Activated gamma-delta T cell treated with anti-CD3 and anti-CD28 coated beads, Interleukin-2, amount 50 U/mL, for 16 hours (primary cell): Measurements from ENCODE around the gene TEX261.

ENCODE experiments used
- DNase-seq: peaks from one replicate; pipeline ENCODE4 v3.0.0-alpha.2; 2020; ENCODE audit warnings: low read depth

The TEX261 gene

DNA sequence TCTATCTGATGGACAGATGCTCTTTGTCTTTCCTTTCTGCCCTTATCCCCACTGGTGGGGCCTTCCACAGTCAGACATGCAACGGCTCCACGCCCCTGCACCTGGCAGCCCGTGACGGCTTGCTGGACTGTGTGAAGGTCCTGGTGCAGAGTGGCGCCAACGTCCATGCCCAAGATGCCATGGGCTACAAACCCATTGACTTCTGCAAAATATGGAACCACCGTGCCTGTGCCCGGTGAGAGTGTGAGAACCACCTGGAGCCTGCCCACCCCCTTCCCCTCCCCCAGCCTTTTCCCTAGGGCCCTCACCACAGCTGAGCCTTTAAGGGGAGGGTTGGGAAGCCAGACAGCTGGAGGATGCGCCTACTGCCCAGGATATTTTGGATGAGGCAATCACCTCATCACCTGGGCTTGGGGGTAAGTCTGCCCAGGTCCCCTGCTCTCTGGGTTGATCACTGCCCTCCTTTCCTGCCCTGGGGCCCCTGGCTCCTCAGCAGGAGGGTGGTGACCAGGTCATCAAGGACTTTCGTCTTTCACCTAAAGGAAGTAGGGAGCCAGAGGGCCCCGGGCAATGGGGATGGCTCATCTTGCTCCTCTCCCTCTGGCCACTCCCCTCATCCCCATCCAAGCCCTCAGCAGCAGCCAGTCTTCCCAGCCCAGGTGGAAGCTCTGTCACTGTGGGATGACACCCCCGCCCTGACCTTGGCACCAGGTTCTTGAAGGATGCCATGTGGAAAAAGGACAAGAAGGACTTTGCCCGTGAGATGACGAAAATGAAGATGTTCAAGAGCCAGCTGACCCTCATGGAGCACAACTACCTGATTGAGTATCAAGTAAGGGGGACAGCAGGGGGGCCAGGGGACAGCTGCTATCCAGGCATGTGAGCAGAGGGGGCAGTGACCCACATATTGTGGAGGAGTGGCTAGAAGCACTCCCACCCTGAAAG, 12.5 kb downstream of the TEX261 start:
- no peak for DNase-seq

DNA sequence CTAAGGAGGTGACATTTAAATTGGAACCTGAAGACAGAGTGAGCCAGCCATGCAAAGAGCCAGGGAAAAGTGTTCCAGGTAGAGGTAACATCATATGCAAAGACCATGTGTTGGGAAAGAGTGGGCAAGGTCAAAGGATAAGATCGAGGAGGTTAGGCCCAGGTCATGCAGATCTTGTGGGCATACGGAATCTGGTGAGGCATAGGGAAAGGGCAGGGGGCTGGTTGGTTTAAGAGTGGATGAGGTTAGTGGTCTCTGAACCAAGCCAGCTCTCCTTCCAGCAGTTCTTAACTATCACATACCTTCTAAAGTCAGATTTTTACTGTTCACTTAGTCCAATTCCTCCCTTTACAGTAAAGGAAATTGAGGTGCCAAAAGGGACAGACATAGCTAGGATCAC, 13.3 kb downstream of the TEX261 start:
- DNase-seq = no peak

DNA sequence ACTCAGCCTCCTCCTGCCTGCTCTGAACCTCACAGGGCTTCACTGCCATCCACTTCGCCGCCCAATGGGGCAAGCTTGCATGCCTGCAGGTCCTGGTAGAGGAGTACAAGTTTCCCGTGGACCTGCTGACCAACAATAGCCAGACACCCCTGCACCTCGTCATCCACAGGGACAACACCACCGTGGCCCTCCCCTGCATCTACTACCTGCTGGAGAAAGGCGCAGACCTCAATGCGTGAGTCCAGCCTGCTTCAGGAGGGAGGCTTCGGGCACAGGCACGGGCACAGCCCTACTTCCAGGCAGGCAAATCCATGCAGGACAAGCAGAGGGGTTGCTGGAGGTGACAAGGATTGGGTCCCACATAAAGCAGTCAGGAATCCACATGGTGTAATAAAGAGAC, 15.0 kb downstream of the TEX261 start:
- no peak for DNase-seq

DNA sequence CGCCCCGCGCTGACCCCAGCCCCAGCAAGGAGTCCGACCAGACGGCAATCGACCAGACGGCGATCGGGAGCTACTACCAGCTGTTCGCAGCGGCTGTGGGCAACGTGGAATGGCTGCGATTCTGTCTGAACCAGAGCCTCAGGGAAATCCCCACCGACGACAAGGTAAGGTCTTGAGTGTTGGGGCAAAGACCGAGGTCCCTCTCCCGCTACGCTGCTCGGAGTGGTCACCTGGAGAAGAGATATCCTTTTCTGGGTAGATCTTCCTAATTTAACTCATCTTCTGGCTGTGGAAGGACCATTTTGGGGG, 15.5 kb downstream of the TEX261 start:
- DNase-seq = no peak

DNA sequence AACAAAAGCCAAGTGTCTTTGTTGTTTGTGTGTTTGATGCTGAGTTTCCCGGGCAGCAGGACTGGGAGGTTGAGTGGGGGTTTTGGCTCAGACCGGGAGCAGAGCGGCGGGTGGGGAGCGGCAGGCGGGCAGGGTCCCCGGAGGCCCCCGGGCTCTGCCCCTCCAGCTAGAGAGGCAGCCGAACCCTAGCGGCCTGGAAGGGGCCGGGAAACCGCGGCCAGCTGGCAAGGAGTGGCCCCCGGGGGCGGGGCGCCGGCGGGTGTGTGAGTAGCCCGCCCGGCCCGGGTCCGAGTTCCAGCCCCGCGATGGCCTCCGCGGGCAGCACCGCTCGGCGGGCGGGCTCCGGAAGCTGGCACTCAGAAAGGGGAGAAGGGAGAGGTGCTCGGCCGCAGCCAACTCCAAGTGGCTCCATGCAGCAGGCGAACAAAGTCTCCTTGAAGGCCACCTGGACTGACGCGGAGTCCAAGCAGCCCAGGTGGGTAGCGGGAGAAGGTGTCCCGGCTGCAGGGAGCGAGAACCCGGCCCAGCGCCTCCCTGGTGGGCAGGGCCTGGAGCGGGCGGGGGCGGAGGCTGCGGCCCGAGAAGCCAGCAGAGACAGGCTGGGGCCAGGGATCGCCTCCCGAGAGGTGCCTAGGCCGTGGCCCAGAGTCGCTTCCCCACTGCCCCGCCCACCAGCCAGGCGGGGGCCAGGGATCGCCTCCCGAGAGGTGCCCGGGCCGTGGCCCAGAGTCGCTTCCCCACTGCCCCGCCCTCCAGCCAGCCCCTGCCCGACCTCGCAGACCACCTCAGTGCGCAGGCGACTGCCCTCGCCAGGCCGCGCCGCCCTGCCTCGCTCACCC, 16.1 kb downstream of the TEX261 start, which contains the start of gene ANKRD53:
Gene ANKRD53, plus strand, starts transcription at position 290 of the 839 bp plus-strand sequence. Its CDS starts 16 bp downstream, at position 306.
- no peak for DNase-seq

DNA sequence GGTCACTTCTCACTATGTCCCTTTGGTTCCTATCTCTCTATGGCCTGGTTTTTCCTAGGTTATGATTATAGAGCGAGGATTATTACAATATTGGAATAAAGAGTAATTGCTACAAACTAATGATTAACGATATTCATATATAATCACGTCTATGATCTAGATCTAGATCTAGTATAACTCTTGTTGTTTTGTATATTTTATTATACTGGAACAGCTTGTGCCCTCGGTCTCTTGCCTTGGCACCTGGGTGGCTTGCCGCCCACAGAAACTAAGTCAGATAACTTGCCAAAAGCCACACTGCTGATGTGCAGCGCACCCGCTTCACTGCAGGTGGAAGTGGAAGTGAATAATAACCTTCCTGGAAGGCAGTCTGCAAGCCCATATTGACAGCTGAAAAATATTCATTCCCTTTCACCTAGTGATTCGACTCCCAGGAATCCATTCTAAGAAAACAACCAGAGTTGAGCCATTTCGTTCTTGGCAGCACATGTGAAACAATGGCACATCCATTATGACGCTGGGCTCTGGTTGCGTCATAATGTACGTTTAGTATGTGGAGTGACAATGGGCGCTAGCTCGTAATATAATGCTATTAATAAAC, 17.0 kb downstream of the TEX261 start:
- no peak for DNase-seq

DNA sequence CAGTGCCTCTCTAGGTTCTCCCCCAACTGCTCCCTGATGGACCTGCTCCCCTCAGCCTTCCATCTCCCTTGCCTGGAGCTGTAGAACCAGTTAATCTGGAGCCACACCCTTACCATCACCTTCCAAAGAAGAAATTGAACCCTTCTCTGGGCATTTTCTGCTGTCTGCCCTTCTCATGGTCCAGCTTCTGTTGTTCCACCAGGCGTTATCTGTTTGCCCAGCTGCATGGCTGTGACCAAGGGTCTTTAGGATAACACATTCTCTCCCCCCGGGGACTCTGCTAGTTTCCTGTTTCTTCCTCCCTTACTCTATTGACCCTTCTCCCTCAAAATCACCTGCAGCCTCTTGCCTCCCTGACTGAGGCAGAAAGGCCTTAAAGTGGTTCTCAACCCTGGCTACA, 19.4 kb downstream of the TEX261 start:
- no peak for DNase-seq

DNA sequence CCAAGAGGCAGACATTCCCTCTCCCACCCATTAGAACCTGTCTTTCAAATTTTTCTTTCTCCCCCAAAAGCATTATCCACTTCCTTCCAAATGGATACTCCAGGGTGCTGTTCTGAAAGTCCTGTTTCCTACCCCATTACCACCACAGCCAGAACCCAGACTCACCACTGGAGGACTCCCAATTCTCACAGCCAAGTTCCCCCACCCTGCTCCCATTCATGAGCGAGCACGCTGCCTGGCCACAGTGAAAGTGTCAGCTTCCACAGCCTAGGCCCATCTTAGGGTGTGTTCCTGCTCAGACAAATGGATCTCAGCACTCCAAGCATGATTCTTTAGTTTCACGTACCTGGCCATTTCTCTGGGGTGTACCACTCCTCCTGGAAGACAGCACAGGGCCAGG, 20.1 kb downstream of the TEX261 start:
- DNase-seq = no peak

DNA sequence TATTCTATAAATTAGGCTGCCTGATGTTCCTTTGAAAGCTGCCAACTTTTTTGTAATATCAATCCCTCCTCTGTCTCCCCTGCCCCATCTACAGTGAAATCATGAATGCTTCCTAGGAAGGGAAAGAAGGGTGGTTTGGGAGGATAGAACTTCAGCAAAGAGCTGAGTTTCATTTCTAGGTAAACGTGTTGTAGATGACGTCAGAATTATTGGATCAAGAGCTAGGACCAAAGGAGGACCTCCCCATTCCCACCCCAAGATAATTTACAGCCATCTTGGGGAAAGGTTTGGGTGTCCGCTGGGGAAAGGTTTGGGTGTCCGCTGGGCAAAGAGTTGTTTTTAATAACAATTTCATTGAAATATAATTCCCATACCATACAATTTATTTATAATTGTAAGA, 27.5 kb downstream of the TEX261 start:
- DNase-seq = no peak

DNA sequence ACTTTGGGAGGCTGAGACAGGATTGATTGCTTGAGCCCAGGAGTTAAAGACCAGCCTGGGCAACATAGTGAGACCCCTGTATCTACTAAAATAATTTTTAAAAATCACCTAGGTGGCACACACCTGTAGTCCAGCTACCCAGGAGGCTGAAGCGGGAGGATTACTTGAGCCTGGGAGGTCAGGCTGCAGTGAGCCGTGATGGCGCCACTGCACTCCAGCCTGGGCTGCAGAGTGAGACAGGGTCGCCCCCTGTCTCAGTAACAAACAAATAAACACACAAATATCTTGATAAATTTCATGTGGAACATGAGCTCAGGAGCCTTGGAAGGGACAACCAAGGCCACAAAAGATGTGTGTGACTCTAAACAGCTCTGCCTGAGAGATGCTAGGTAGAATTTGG, 28.0 kb downstream of the TEX261 start:
- no peak for DNase-seq

DNA sequence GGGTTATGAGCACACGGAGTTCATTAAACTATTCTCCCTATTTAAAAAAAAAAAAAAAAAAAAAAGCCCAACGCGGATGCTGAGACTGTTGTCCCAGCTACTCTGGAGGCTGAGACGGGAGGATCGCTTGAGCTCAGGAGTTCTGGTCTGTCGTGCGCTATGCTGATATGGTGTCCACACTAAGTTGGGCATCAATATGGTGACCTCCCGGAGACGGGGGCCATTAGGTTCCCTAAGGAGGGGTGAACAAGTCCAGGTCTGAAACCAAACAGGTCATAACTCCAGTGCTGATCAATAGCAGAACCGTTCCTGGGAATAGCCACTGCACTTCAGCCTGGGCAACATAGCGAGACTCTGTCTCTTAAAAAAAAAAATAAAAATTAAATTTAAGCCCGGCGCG, 29.2 kb downstream of the TEX261 start:
- no peak for DNase-seq

DNA sequence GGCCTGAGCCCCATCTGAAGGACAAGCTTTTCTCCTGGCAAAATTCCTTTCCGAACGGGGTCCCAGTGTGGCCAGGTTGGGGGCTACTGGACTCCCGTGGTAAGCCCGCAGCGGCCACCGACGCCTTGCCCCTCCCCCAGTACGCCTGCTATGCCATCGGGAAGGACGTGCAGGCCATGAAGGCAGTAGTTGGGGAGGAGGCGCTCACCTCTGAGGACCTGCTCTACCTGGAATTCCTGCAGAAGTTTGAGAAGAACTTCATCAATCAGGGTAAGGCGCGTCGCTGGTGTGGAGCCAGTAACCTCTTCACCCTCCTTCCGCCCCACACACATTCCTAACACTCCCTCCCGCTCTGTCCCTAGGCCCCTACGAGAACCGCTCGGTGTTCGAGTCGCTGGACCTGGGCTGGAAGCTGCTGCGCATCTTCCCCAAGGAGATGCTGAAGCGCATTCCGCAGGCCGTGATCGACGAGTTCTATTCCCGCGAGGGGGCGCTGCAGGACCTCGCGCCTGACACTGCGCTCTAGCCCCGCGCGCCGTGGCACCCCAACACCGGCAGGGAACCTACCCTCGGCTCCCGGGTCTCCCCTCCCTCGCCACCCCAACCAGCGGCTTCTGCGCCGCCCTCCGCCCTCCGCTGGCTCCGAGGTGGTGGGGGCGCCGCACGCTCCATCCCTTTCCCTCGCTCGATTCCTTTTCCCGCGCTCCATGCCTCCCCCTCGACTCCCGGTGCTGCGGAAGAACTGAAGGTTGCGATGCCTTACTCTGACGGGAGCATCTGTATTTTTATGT, 29.9 kb downstream of the TEX261 start:
- peak; percentile 72 for DNase-seq

DNA sequence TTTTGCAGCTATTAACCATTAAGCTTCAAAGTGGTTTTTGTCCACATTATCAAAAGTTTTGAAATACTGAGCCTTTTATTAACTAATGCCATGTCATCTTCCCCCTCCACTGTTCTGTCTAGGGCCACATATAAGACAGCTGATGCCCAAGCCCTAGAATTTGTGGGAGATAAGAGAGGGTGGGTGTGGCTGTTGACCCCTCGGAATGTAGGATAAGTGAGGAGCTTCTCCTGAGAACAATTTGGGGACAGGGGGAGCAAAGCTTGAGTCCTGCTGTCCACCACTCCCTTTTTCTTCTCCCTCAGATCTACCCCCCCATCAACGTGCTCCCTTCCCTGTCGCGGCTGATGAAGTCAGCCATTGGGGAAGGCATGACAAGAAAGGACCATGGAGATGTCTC, 30.5 kb downstream of the TEX261 start:
- DNase-seq = no peak

DNA sequence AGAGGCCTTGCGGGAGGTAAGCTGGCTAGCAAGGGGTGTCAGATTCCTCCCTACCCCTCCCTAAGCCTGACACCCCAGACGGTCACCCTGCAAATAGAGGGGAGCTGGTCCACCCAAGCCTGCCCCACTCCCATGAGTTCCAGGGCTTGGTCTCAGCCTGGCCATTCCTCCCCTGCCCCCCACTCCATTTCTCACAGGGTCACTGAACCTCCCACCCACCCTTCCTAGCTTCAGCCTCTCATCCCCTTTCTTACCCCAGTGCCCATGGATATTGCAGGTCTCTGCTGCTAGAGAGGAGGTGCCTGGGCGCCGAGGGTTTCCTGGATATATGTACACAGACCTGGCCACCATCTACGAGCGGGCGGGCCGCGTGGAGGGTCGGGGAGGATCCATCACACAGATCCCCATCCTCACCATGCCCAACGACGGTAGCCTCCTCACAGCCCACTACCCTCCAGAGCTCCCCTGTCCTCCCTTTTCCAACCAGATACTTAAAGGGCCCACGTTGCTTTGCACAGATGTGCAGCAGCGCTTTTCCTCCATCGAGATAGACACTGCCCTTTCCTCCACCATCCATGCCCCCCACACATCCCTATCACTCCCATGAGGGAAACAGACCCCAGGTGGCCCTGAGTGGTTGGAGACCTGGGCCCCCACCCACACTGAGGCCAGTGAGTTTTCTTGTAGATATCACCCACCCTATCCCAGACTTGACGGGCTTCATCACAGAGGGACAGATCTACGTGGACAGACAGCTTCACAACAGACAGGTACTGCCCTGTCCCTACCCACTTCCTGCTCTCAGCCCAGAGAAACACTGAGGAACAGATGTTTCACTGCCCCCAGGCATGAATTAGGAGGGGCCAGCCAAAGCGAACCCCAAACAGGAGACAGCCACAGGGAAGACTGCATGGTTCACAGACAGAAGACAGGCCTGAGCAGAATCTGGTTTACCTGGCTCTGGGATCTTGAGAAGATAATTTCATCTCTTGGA, 31.5 kb downstream of the TEX261 start:
- DNase-seq = no peak

DNA sequence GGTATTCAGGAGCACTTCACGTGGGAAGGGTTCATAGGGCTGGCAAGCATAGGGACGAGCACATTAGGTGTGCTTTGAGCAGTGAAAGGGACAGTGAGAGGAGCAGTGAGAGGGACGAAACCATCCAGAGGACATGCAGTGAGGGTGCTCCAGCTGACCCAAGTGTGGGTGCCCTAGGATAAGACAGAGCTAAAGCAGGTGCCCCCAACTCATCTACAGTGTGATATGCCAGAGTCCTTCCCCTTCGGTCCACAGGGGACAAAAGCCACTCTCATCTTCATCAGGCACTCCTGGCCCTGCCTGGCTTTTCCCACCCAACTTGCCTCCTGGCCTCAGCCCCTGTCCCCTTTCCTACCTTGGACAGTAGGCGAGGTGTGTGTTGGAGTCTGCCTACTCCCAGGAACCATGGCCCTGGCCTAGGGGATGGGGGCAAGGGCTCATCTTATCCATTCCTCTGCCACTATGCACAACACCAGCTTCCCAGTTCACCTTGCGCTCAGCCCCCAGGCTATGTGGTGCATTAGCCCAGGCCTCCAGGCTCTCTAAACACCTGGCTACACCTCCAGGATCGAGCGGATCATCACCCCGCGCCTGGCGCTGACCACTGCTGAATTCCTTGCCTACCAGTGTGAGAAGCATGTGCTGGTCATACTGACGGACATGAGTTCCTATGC, 32.3 kb downstream of the TEX261 start:
- no peak for DNase-seq

DNA sequence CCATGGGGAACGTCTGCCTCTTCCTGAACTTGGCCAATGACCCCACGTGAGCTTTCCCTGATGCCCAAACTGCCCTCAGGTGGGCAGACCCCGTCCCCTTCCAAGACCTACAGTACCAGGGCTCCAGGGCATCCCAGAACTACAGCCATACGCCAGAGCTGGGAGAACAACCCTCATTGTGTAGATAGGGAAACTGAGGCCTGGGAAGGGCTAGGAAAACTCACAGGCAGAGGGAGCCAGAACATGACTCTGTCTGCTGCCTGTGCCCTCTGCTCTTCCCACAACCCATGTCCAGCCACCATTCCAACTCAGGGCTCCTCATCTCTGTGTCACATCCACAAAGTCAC, 33.1 kb downstream of the TEX261 start:
- DNase-seq = no peak

DNA sequence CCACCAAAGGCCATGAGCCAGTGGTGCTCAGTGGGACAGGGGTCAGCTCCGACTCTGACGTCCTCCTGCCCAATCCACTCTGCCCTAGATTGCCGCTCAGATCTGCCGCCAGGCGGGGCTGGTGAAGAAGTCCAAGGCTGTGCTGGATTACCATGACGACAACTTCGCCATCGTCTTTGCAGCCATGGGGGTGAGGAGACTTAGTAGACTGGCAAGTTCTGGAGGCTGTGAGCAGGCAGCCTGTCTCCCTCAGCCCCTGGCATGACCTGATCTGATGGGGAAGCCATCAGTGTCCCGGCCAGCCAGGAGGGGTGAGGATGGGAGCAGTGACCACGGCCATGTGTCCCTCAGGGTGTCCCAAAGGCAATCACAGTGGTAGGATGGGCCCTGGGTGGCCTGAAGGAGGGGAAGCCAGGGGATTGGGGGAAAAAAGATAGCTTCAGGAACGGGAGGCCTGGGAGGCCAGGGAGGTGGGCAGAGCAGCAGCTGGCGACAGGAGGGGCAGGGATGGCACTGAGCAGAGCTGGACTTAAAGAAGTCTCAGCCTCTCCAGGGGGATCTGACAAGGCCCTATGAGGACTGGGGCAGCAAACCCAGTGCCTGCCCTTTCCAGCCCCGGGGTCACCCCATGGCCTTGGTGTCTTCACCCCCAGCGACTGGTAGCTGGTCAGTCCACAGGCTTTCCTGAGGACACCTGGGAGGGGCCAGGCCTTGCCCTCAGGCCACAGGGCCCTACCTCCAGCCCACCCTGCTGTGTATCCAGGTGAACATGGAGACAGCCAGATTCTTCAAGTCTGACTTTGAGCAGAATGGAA, 33.6 kb downstream of the TEX261 start:
- no peak for DNase-seq

DNA sequence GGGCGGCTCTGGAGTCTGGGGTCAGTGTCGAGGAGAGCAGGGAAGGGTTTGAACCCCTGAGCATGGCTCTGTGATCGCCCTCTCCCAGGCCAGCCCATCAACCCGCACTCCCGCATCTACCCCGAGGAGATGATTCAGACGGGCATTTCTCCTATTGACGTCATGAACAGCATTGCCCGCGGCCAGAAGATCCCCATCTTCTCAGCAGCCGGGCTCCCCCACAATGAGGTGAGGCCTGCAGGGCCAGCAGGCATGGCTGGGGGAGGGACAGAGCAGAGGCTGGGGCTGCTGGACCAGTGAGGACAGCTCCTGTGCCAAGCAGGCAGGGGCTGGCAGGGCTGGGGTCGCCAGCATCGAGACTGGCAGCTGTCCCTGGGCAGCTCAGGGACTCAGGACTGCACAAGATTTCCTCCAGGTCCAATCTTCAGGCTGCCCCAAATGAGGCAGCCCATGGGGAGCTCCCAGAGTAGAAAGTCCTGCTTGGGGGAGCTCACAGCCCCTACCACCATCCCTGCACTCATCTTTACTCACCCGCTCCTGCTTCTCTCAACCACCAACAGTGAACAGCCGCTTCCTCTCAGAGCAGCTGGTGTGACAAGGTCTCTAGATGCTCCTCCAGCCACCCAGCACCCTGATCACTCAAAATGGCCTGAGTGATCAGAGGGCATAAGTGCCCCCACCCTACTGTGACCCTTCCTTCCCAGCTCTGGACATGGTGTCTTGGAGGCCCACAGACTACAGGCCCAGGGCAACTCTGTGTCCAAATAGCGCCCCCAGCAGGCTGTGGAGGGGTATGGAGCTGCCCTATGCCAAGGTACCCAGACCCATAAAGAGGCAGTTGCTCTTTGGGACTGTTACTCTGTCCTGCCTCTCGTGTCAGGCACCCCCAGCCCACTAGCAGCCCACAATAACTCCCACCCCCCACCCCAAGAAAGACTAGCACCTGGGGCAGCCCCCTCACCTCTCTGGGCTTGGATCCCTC, 34.5 kb downstream of the TEX261 start:
- DNase-seq = no peak
